DMS53 treated with DMSO at 0.1 percent for 48 hours (cell line): ENCODE results near the gene MTRF1.

Source experiments
- DNase-seq: peaks from one replicate; lab custom pipeline; 2025; ENCODE audit not compliant: unreplicated experiment; lab: John Stamatoyannopoulos, UW

The MTRF1 gene

GRCh38 chr13:41263261-41263971, at the start of gene MTRF1:
MTRF1 (minus strand) TSS chr13:41263576; CDS start chr13:41260907, 2,669 bp downstream.
- peak; percentile 77 for DNase-seq

- DNase-seq = no peak
Measured at GRCh38 chr13:41313117-41313516, 49.7 kb upstream of the MTRF1 start.

- DNase-seq = no peak
Measured at GRCh38 chr13:41312176-41312500, 48.8 kb upstream of the MTRF1 start.

GRCh38 chr13:41311406-41312175, 48.2 kb upstream of the MTRF1 start:
- peak; percentile 12 for DNase-seq

GRCh38 chr13:41310963-41311405, 47.6 kb upstream of the MTRF1 start, which contains the start of gene NAA16:
NAA16 (plus strand) TSS chr13:41311267; CDS start chr13:41311529, 262 bp downstream.
- DNase-seq = peak; percentile 47

- DNase-seq = no peak
Measured at GRCh38 chr13:41307884-41308640, 44.7 kb upstream of the MTRF1 start.

GRCh38 chr13:41306271-41307145, 43.1 kb upstream of the MTRF1 start:
- DNase-seq = no peak

- no peak for DNase-seq
Measured at GRCh38 chr13:41304551-41304950, 41.2 kb upstream of the MTRF1 start.

- no peak for DNase-seq
Measured at GRCh38 chr13:41302743-41303142, 39.4 kb upstream of the MTRF1 start.

- DNase-seq = no peak
Measured at GRCh38 chr13:41299316-41300094, 36.1 kb upstream of the MTRF1 start.

GRCh38 chr13:41296879-41297646, 33.7 kb upstream of the MTRF1 start:
- DNase-seq = no peak

GRCh38 chr13:41295973-41296372, 32.6 kb upstream of the MTRF1 start:
- DNase-seq = no peak

- no peak for DNase-seq
Measured at GRCh38 chr13:41294914-41295313, 31.5 kb upstream of the MTRF1 start.

GRCh38 chr13:41293272-41293671, 29.9 kb upstream of the MTRF1 start:
- DNase-seq = no peak

GRCh38 chr13:41291246-41291645, 27.9 kb upstream of the MTRF1 start:
- no peak for DNase-seq

GRCh38 chr13:41289463-41289881, 26.1 kb upstream of the MTRF1 start:
- DNase-seq = no peak

- no peak for DNase-seq
Measured at GRCh38 chr13:41286370-41286769, 23.0 kb upstream of the MTRF1 start.

- peak; percentile 66 for DNase-seq
Measured at GRCh38 chr13:41284512-41285288, 21.3 kb upstream of the MTRF1 start.
